Measurements from ENCODE around the gene OR10A4. TPM values are rescaled to one million over a fixed set of nuclear protein-coding genes. Genes with fewer than 3 reads are reported as not detected.

The OR10A4 gene
- total and polyA plus RNA-seq, 2 of the 13 experiments (the other 11 are each of a cell fraction or from before 2014, with no cell fraction given) = not detected

DNA sequence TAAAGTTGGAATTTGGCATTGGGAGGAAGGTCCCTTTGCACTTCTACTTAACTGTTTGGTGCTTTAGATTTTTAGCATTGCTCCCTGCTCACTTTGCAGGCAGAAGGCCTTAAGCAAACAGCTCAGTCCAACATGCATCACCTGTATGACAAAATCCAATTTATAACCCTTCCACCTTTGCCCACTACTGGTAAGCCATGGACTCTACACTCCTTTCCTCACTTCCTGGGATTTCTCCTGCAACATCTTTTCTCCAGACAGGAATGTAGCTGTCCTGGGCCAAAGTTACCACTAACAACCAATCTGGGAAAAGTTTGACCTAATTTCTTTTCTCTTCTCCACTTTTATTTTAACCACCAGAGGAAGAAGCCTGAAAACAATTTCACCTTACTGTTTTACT is 17.7 kb downstream of the OR10A4 start (continued):
- TF ChIP-seq ZBTB7B (CRISPR knock-in tag; IDR thresholded peaks at IDR 0.05) (no peak), ZNF446 (CRISPR knock-in tag; IDR thresholded peaks at IDR 0.05) (no peak), ZNF614 (CRISPR knock-in tag; IDR thresholded peaks at IDR 0.05; ENCODE audit: borderline replicate concordance) (no peak), PRMT3 (CRISPR knock-in tag; IDR thresholded peaks at IDR 0.05; ENCODE audit: borderline replicate concordance, low read depth) (no peak), TBP (CRISPR knock-in tag; IDR thresholded peaks at IDR 0.05) (no peak), NR2F2 (IDR thresholded peaks at IDR 0.05; ENCODE audit: borderline replicate concordance, low read depth) (no peak), DPF2 (CRISPR knock-in tag; IDR thresholded peaks at IDR 0.05; ENCODE audit: borderline replicate concordance, low read depth) (no peak), ZNF605 (CRISPR knock-in tag; IDR thresholded peaks at IDR 0.05) (no peak), ZNF207 (IDR thresholded peaks at IDR 0.05; ENCODE audit: borderline replicate concordance) (no peak)
- TF ChIP-seq, protein P1, sequence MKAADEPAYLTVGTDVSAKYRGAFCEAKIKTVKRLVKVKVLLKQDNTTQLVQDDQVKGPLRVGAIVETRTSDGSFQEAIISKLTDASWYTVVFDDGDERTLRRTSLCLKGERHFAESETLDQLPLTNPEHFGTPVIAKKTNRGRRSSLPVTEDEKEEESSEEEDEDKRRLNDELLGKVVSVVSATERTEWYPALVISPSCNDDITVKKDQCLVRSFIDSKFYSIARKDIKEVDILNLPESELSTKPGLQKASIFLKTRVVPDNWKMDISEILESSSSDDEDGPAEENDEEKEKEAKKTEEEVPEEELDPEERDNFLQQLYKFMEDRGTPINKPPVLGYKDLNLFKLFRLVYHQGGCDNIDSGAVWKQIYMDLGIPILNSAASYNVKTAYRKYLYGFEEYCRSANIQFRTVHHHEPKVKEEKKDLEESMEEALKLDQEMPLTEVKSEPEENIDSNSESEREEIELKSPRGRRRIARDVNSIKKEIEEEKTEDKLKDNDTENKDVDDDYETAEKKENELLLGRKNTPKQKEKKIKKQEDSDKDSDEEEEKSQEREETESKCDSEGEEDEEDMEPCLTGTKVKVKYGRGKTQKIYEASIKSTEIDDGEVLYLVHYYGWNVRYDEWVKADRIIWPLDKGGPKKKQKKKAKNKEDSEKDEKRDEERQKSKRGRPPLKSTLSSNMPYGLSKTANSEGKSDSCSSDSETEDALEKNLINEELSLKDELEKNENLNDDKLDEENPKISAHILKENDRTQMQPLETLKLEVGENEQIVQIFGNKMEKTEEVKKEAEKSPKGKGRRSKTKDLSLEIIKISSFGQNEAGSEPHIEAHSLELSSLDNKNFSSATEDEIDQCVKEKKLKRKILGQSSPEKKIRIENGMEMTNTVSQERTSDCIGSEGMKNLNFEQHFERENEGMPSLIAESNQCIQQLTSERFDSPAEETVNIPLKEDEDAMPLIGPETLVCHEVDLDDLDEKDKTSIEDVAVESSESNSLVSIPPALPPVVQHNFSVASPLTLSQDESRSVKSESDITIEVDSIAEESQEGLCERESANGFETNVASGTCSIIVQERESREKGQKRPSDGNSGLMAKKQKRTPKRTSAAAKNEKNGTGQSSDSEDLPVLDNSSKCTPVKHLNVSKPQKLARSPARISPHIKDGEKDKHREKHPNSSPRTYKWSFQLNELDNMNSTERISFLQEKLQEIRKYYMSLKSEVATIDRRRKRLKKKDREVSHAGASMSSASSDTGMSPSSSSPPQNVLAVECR (CRISPR knock-in tag; IDR thresholded peaks at IDR 0.05; ENCODE audit: borderline replicate concordance) = no peak
- TF ChIP-seq, protein P2, sequence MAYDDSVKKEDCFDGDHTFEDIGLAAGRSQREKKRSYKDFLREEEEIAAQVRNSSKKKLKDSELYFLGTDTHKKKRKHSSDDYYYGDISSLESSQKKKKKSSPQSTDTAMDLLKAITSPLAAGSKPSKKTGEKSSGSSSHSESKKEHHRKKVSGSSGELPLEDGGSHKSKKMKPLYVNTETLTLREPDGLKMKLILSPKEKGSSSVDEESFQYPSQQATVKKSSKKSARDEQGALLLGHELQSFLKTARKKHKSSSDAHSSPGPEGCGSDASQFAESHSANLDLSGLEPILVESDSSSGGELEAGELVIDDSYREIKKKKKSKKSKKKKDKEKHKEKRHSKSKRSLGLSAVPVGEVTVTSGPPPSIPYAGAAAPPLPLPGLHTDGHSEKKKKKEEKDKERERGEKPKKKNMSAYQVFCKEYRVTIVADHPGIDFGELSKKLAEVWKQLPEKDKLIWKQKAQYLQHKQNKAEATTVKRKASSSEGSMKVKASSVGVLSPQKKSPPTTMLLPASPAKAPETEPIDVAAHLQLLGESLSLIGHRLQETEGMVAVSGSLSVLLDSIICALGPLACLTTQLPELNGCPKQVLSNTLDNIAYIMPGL (CRISPR knock-in tag; IDR thresholded peaks at IDR 0.05; ENCODE audit: borderline replicate concordance in 1 of 2, low read depth in 1 of 2) = no peak
- TF ChIP-seq, protein P3, sequence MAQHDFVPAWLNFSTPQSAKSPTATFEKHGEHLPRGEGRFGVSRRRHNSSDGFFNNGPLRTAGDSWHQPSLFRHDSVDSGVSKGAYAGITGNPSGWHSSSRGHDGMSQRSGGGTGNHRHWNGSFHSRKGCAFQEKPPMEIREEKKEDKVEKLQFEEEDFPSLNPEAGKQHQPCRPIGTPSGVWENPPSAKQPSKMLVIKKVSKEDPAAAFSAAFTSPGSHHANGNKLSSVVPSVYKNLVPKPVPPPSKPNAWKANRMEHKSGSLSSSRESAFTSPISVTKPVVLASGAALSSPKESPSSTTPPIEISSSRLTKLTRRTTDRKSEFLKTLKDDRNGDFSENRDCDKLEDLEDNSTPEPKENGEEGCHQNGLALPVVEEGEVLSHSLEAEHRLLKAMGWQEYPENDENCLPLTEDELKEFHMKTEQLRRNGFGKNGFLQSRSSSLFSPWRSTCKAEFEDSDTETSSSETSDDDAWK (CRISPR knock-in tag; IDR thresholded peaks at IDR 0.05) = no peak
- TF ChIP-seq, protein P4, sequence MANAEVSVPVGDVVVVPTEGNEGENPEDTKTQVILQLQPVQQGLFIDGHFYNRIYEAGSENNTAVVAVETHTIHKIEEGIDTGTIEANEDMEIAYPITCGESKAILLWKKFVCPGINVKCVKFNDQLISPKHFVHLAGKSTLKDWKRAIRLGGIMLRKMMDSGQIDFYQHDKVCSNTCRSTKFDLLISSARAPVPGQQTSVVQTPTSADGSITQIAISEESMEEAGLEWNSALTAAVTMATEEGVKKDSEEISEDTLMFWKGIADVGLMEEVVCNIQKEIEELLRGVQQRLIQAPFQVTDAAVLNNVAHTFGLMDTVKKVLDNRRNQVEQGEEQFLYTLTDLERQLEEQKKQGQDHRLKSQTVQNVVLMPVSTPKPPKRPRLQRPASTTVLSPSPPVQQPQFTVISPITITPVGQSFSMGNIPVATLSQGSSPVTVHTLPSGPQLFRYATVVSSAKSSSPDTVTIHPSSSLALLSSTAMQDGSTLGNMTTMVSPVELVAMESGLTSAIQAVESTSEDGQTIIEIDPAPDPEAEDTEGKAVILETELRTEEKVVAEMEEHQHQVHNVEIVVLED (CRISPR knock-in tag; IDR thresholded peaks at IDR 0.05; ENCODE audit: borderline replicate concordance) = no peak

Measured in HepG2 (cell line).